Natural killer cell (primary cell): ENCODE results near the gene TMEM138. TPM values are rescaled to one million over a fixed set of nuclear protein-coding genes. Genes with fewer than 3 reads are reported as not detected.
A peak's percentile ranks its signal among the peaks of the same experiment; 100 is the strongest.

ENCODE experiments used
- ATAC-seq, 3 donors: fragments of 150-1000 bp in 2 of 3; fragments of 200-7000 bp in 1 of 3; cut with Tn5 transposase; 1 replicate in 1 of 3; 2 replicates in 2 of 3; pipeline ENCODE4 v1.10.0; 2021; ENCODE audit warnings: mild to moderate bottlenecking in 2 of 3, moderate library complexity in 2 of 3
- DNase-seq, 2 donors: peaks; one replicate each; pipeline versions ENCODE4 v3.0.0 to v3.0.0-alpha.2; 2013 to 2021; ENCODE audit warnings: mixed read lengths in 1 of 2
- H3K27ac ChIP-seq: one replicate; pipeline ENCODE4 v1.5.1; 2013; ENCODE audit warnings: mild to moderate bottlenecking, low read length
- H3K27me3 ChIP-seq: one replicate; pipeline ENCODE4 v1.6.1; 2013; ENCODE audit warnings: low read length; ENCODE audit not compliant: control insufficient read depth, insufficient read depth
- H3K36me3 ChIP-seq: one replicate; pipeline ENCODE4 v1.6.1; 2013; ENCODE audit warnings: low read length; ENCODE audit not compliant: control insufficient read depth, insufficient read depth
- H3K4me1 ChIP-seq: one replicate; pipeline ENCODE4 v1.6.1; 2013; ENCODE audit warnings: low read length; ENCODE audit not compliant: control insufficient read depth, insufficient read depth
- H3K4me3 ChIP-seq: one replicate; pipeline ENCODE4 v1.5.1; 2013; ENCODE audit warnings: low read length
- H3K9me3 ChIP-seq: one replicate; pipeline ENCODE4 v1.6.1; 2013; ENCODE audit warnings: low read length; ENCODE audit not compliant: control insufficient read depth, insufficient read depth
- H3K27ac Mint-ChIP-seq, 2 donors: one replicate each; pipeline ENCODE4 v1.8.0; 2022; ENCODE audit warnings: mild to moderate bottlenecking in 2 of 2, mixed read lengths in 2 of 2, moderate library complexity in 1 of 2
- H3K27me3 Mint-ChIP-seq, 2 donors: one replicate each; pipeline ENCODE4 v1.8.0; 2022; ENCODE audit warnings: low read depth in 2 of 2, mixed read lengths in 2 of 2
- H3K36me3 Mint-ChIP-seq: one replicate; pipeline ENCODE4 v1.8.0; 2022; ENCODE audit warnings: mixed read lengths
- H3K4me1 Mint-ChIP-seq, 2 donors: one replicate each; pipeline ENCODE4 v1.8.0; 2022; ENCODE audit warnings: mixed read lengths in 2 of 2
- H3K4me3 Mint-ChIP-seq: one replicate; pipeline ENCODE4 v1.8.0; 2022; ENCODE audit warnings: mild to moderate bottlenecking, moderate library complexity, mixed read lengths
- H3K9me3 Mint-ChIP-seq, 2 donors: one replicate each; pipeline ENCODE4 v1.8.0; 2022; ENCODE audit warnings: mixed read lengths in 2 of 2
- WGBS: methylation state at CpG from one replicate; pipeline ENCODE4 v1.1.7; 2013; ENCODE audit warnings: missing lambda C conversion rate; ENCODE audit not compliant: insufficient coverage; 5-methylcytosine and 5-hydroxymethylcytosine counted together
- intact Hi-C: fragments of 100-400 bp; cut with micrococcal nuclease; formaldehyde crosslinking; loops from one replicate; pipeline ENCODE4 v1.14.2; 2022
- total RNA-seq, 4 donors: library from RNA; stranded (reverse); fragments of 120-200 nt in 1 of 4; gene quantifications; one replicate each; pipeline versions ENCODE4 v1.2.3 to v1.2.4, GENCODE V29; 2013 to 2022
- TF ChIP-seq, protein P1 (sequence below): fragments of 200-600 bp; IDR thresholded peaks from one replicate; pipeline ENCODE4 v1.8.0; 2022; ENCODE audit warnings: antibody characterized with exemption

TMEM138 gene
- total RNA-seq, 3 donors from 2014 or later (not counting 1 experiment from before 2014, with no cell fraction given): 63.8 to 75.9 (median 66.5) TPM

DNA sequence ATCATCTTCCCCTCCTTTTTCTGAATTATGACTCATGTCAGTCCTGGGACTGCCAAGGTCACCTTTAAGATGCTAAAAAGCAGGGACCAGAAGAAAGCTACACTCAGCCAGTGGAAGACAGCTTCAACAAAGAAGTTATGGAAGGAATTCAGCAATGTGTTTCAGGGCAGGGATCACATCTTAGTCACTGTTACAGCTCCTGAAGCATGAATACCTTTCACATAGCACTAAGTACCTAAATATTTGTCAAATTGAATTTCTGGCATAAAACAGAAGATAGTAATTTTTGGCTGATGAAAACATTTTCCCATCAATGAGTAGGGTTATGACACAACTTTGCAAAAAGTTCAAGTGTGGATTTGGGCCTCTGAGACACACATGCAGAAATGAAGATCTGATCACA is 34.5 kb upstream of the TMEM138 start:
- no peak overlapping the region for H3K27ac ChIP-seq
- H3K4me1 ChIP-seq: peaks cover 16% of the 10 kb centered on the region
- DNase-seq: no peak
- Mint-ChIP-seq H3K4me3 (no peak overlapping the region), H3K4me1 (peaks cover 33 to 34% of the 10 kb centered on the region in 2 donors), H3K27ac (peak overlapping the region in 1 of 2 donors; percentile 49), H3K27me3 (no peaks in the 10 kb centered on the region), H3K9me3 (no peaks in the 10 kb centered on the region), H3K36me3 (peaks cover 30% of the 10 kb centered on the region)
- H3K9me3 ChIP-seq: no peaks in the 10 kb centered on the region
- no peaks in the 10 kb centered on the region for H3K27me3 ChIP-seq
- peaks cover 66% of the 10 kb centered on the region for H3K36me3 ChIP-seq
- no peak for ATAC-seq
- no peak overlapping the region for H3K4me3 ChIP-seq
- intact Hi-C loops: no loop called here
- TF ChIP-seq, protein P1, sequence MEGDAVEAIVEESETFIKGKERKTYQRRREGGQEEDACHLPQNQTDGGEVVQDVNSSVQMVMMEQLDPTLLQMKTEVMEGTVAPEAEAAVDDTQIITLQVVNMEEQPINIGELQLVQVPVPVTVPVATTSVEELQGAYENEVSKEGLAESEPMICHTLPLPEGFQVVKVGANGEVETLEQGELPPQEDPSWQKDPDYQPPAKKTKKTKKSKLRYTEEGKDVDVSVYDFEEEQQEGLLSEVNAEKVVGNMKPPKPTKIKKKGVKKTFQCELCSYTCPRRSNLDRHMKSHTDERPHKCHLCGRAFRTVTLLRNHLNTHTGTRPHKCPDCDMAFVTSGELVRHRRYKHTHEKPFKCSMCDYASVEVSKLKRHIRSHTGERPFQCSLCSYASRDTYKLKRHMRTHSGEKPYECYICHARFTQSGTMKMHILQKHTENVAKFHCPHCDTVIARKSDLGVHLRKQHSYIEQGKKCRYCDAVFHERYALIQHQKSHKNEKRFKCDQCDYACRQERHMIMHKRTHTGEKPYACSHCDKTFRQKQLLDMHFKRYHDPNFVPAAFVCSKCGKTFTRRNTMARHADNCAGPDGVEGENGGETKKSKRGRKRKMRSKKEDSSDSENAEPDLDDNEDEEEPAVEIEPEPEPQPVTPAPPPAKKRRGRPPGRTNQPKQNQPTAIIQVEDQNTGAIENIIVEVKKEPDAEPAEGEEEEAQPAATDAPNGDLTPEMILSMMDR: no peak

DNA sequence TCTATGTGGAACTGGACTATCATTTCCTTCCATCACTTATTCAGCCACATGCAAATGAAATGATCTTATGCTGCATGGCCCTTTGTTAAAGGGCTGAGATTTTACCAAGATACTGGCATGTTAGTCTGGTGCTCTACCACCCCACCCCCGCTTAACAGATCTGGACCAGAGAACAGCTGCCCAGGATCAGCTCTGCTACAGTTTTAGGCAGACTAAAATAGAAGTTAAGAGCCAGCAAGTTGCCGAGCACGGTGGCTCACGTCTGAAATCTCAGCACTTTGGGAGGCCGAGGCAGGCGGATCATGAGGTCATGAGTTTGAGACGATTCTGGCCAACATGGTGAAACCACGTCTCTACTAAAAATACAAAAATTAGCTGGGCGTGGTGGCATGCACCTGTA is 33.8 kb upstream of the TMEM138 start:
- Mint-ChIP-seq H3K36me3 (peaks cover 25% of the 10 kb centered on the region), H3K4me3 (no peak overlapping the region), H3K27me3 (no peaks in the 10 kb centered on the region), H3K4me1 (peaks cover 38 to 40% of the 10 kb centered on the region in 2 donors), H3K27ac (no peak overlapping the region), H3K9me3 (no peaks in the 10 kb centered on the region)
- Histone ChIP-seq H3K27ac (no peak overlapping the region), H3K9me3 (no peaks in the 10 kb centered on the region), H3K4me1 (peaks cover 18% of the 10 kb centered on the region), H3K4me3 (no peak overlapping the region), H3K36me3 (peaks cover 59% of the 10 kb centered on the region), H3K27me3 (no peaks in the 10 kb centered on the region)
- intact Hi-C loops: no loop called here
- TF ChIP-seq, protein P1: no peak
- ATAC-seq (no peak), DNase-seq (no peak)
- 95% methylated on average over 9 of the region's 9 CpGs for WGBS

DNA sequence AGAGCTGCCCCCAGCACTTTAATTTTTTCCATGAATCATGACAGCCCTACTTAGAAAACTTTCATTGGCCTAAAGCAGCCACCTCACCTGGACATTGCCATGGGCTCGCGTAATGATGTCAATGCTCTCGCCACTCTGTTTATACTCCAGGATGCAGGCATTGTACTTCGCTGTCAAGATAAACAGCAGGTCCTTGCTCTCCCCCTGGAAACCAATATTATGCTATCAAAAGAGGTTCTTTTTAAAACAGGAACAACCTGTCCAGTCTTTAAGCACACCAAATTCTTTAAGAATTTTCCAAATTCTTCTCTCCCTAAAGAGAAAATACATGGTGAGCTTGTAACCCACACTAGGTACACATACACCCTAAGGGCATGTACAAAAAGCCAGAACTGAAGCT is 32.3 kb upstream of the TMEM138 start:
- Histone ChIP-seq H3K9me3 (no peaks in the 10 kb centered on the region), H3K36me3 (peaks cover 48% of the 10 kb centered on the region), H3K27ac (no peak overlapping the region), H3K4me3 (no peak overlapping the region), H3K4me1 (peaks cover 27% of the 10 kb centered on the region), H3K27me3 (no peaks in the 10 kb centered on the region)
- H3K36me3 Mint-ChIP-seq: peaks cover 17% of the 10 kb centered on the region
- TF ChIP-seq, protein P1: no peak
- H3K4me3 Mint-ChIP-seq: no peak overlapping the region
- H3K27me3 Mint-ChIP-seq: no peaks in the 10 kb centered on the region
- peaks cover 42 to 49% of the 10 kb centered on the region in 2 donors for H3K4me1 Mint-ChIP-seq
- WGBS: 98% methylated on average over 4 of the region's 4 CpGs
- ATAC-seq (no peak), DNase-seq (no peak)
- H3K27ac Mint-ChIP-seq: peak overlapping the region; percentile 27 to 95
- H3K9me3 Mint-ChIP-seq: no peaks in the 10 kb centered on the region
- intact Hi-C loops: no loop called here

- Mint-ChIP-seq H3K4me1 (peaks cover 35 to 51% of the 10 kb centered on the region in 2 donors), H3K27ac (peak overlapping the region; percentile 85 to 95), H3K27me3 (no peaks in the 10 kb centered on the region), H3K9me3 (no peaks in the 10 kb centered on the region), H3K36me3 (peaks cover 8% of the 10 kb centered on the region), H3K4me3 (peak overlapping the region; percentile 87)
- DNase-seq: no peak
- no peak overlapping the region for H3K27ac ChIP-seq
- H3K9me3 ChIP-seq: no peaks in the 10 kb centered on the region
- TF ChIP-seq, protein P1: no peak
- no peaks in the 10 kb centered on the region for H3K27me3 ChIP-seq
- no peak overlapping the region for H3K4me3 ChIP-seq
- peaks cover 31% of the 10 kb centered on the region for H3K36me3 ChIP-seq
- no peak for ATAC-seq
- peaks cover 35% of the 10 kb centered on the region for H3K4me1 ChIP-seq
- intact Hi-C loops: no loop called here
- WGBS: 76% methylated on average over 6 of the region's 6 CpGs
Measured at GRCh38 chr11:61331651-61332050, 30.5 kb upstream of the TMEM138 start.
